ENCODE data around the gene AARS2.

Gene AARS2

GRCh38 chr6:44265722-44266233 is 47.4 kb downstream of the AARS2 start:
- peak overlapping the region; percentile 55; the same call in 1 of the 2 replicates for H2AFZ ChIP-seq (ENCODE audit: low read depth, low read length)
- H3K9ac ChIP-seq (ENCODE audit: low read depth, low read length) = peak overlapping the region; percentile 64

GRCh38 chr6:44265007-44265721 is 48.0 kb downstream of the AARS2 start, which contains the start of gene NFKBIE:
NFKBIE (minus strand) TSS chr6:44265551; CDS start chr6:44265346, 205 bp downstream.
- Histone ChIP-seq H3K9me3 (ENCODE audit: insufficient read depth, low read length, severe bottlenecking) (no peaks in the 10 kb centered on the region), H3K27ac (ENCODE audit: low read length) (peak within 1 kb of the TSS; percentile 26), H3K36me3 (ENCODE audit: insufficient read depth, low read length) (peaks cover 23% of the 10 kb centered on the region), H3K4me3 (ENCODE audit: low read depth in 1 of 2, low read length in 2 of 2) (peak within 1 kb of the TSS; percentile 65 to 79), H4K20me1 (ENCODE audit: insufficient read depth, low read length) (peaks cover 25% of the 10 kb centered on the region), H3K9ac (ENCODE audit: low read depth, low read length) (peak within 1 kb of the TSS; percentile 64), H2AFZ (ENCODE audit: low read depth, low read length) (peak within 1 kb of the TSS; percentile 82), H3K79me2 (ENCODE audit: insufficient read depth, low read length) (peaks cover 23% of the 10 kb centered on the region), H3K27me3 (ENCODE audit: insufficient read depth, low read length, poor library complexity) (no peaks in the 10 kb centered on the region), H3K4me2 (ENCODE audit: insufficient read depth, low read length) (peak within 1 kb of the TSS; percentile 78), H3K4me1 (ENCODE audit: insufficient read depth, low read length) (peaks cover 33% of the 10 kb centered on the region)
- TF ChIP-seq EZH2 (IDR thresholded peaks at IDR 0.05; ENCODE audit: borderline replicate concordance, low read depth, low read length, severe bottlenecking) (no peak), CTCF (IDR thresholded peaks at IDR 0.05; ENCODE audit: borderline replicate concordance, extremely low read depth, low read length, poor library complexity, severe bottlenecking) (peak; percentile 76)
- ATAC-seq (ENCODE audit: insufficient read depth, low read depth) (peak; percentile 80), DNase-seq (peak; percentile 89)

More at GRCh38 chr6:44265722-44266233, 47.4 kb downstream of the AARS2 start:
- no peak for TF ChIP-seq CTCF (IDR thresholded peaks at IDR 0.05; ENCODE audit: borderline replicate concordance, extremely low read depth, low read length, poor library complexity, severe bottlenecking)
- no peak for TF ChIP-seq EZH2 (IDR thresholded peaks at IDR 0.05; ENCODE audit: borderline replicate concordance, low read depth, low read length, severe bottlenecking)
- Histone ChIP-seq H3K4me2 (ENCODE audit: insufficient read depth, low read length) (peak overlapping the region; percentile 78), H3K4me1 (ENCODE audit: insufficient read depth, low read length) (peaks cover 33% of the 10 kb centered on the region), H3K27me3 (ENCODE audit: insufficient read depth, low read length, poor library complexity) (no peaks in the 10 kb centered on the region), H3K27ac (ENCODE audit: low read length) (no peak overlapping the region), H3K36me3 (ENCODE audit: insufficient read depth, low read length) (peaks cover 20% of the 10 kb centered on the region), H3K9me3 (ENCODE audit: insufficient read depth, low read length, severe bottlenecking) (no peaks in the 10 kb centered on the region), H3K79me2 (ENCODE audit: insufficient read depth, low read length) (peaks cover 23% of the 10 kb centered on the region), H4K20me1 (ENCODE audit: insufficient read depth, low read length) (peaks cover 25% of the 10 kb centered on the region), H3K4me3 (ENCODE audit: low read depth in 1 of 2, low read length in 2 of 2) (peak overlapping the region; percentile 65 to 79; a peak in 3 of 4 replicates)
- no peak for ATAC-seq (ENCODE audit: insufficient read depth, low read depth)
- no peak for DNase-seq

- Histone ChIP-seq H4K20me1 (ENCODE audit: insufficient read depth, low read length) (peaks cover 19% of the 10 kb centered on the region), H3K4me1 (ENCODE audit: insufficient read depth, low read length) (peaks cover 33% of the 10 kb centered on the region), H3K9ac (ENCODE audit: low read depth, low read length) (peak overlapping the region; percentile 64), H3K79me2 (ENCODE audit: insufficient read depth, low read length) (peaks cover 23% of the 10 kb centered on the region), H3K27ac (ENCODE audit: low read length) (peak overlapping the region; percentile 26), H3K27me3 (ENCODE audit: insufficient read depth, low read length, poor library complexity) (no peaks in the 10 kb centered on the region), H3K4me3 (ENCODE audit: low read depth in 1 of 2, low read length in 2 of 2) (peak overlapping the region; percentile 65 to 79), H3K36me3 (ENCODE audit: insufficient read depth, low read length) (peaks cover 30% of the 10 kb centered on the region), H3K9me3 (ENCODE audit: insufficient read depth, low read length, severe bottlenecking) (no peaks in the 10 kb centered on the region), H3K4me2 (ENCODE audit: insufficient read depth, low read length) (peak overlapping the region; percentile 78), H2AFZ (ENCODE audit: low read depth, low read length) (peak overlapping the region; percentile 82; the same call in 1 of the 2 replicates)
- DNase-seq = peak; percentile 33
- no peak for TF ChIP-seq CTCF (IDR thresholded peaks at IDR 0.05; ENCODE audit: borderline replicate concordance, extremely low read depth, low read length, poor library complexity, severe bottlenecking)
- ATAC-seq (ENCODE audit: insufficient read depth, low read depth) = peak; percentile 25; the same call in 2 of the 3 replicates
Observed at GRCh38 chr6:44264154-44265006, 48.8 kb downstream of the AARS2 start.
